Neutrophil (primary cell): Measurements from ENCODE around the gene KATNBL1.
"Not testable (repeated sequence)": the region's sequence is repeated elsewhere in the genome, so short reads cannot be mapped to it uniquely, and the experiment has no call there.

ENCODE experiments used
- H3K27ac ChIP-seq: fragments of 200-600 bp; sonication (generic); 2 replicates; pipeline ENCODE4 v1.5.1; 2016; ENCODE audit warnings: mild to moderate bottlenecking, moderate library complexity
- H3K27me3 ChIP-seq: fragments of 200-600 bp; sonication (generic); 2 replicates; pipeline ENCODE4 v1.6.0; 2016; ENCODE audit warnings: mild to moderate bottlenecking
- H3K36me3 ChIP-seq: fragments of 200-600 bp; sonication (generic); 2 replicates; pipeline ENCODE4 v1.5.1; 2017
- H3K4me1 ChIP-seq, 2 experiments: fragments of 200-600 bp in 1 of 2; sonication (generic) in 1 of 2; 1 replicate in 1 of 2; 2 replicates in 1 of 2; pipeline versions ENCODE4 v1.5.1 to v1.6.1; 2013 to 2016; ENCODE audit warnings: low read depth in 1 of 2, low read length in 1 of 2, mild to moderate bottlenecking in 1 of 2, moderate library complexity in 1 of 2; ENCODE audit not compliant: control insufficient read depth in 1 of 2, insufficient read depth in 1 of 2
- H3K4me3 ChIP-seq, 2 experiments: fragments of 200-600 bp in 1 of 2; sonication (generic) in 1 of 2; 1 replicate in 1 of 2; 2 replicates in 1 of 2; pipeline ENCODE4 v1.5.1; 2013 to 2016; ENCODE audit warnings: low read depth in 1 of 2, low read length in 1 of 2, mild to moderate bottlenecking in 1 of 2, moderate library complexity in 1 of 2
- H3K9me3 ChIP-seq: fragments of 200-600 bp; sonication (generic); 2 replicates; pipeline ENCODE4 v1.5.1; 2016
- CTCF ChIP-seq: fragments of 200-600 bp; sonication (generic); IDR thresholded peaks from 2 replicates; pipeline ENCODE4 v1.5.1; 2016; ENCODE audit warnings: antibody characterized with exemption

KATNBL1 gene

GRCh38 chr15:34214135-34214534 lies 4.2 kb upstream of the KATNBL1 start:
- Histone ChIP-seq H3K4me1 (peaks cover 1 to 4% of the 10 kb centered on the region in 2 experiments), H3K4me3 (no peak overlapping the region), H3K27ac (no peak overlapping the region), H3K27me3 (peaks cover 14% of the 10 kb centered on the region), H3K9me3 (no peaks in the 10 kb centered on the region), H3K36me3 (no peaks in the 10 kb centered on the region)
- no peak for TF ChIP-seq CTCF

- no peak for TF ChIP-seq CTCF
- Histone ChIP-seq H3K4me1 (peaks cover 6 to 8% of the 10 kb centered on the region in 2 experiments), H3K27ac (no peak overlapping the region), H3K36me3 (no peaks in the 10 kb centered on the region), H3K9me3 (no peaks in the 10 kb centered on the region), H3K4me3 (no peak overlapping the region), H3K27me3 (peaks cover 14% of the 10 kb centered on the region)
Measured at GRCh38 chr15:34213690-34214089, 3.8 kb upstream of the KATNBL1 start.

- H3K4me1 ChIP-seq, result peaks cover 12 to 13% of the 10 kb centered on the region in 2 experiments
- no peak overlapping the region for H3K27ac ChIP-seq
- no peaks in the 10 kb centered on the region for H3K27me3 ChIP-seq
- H3K36me3 ChIP-seq, result no peaks in the 10 kb centered on the region
- H3K9me3 ChIP-seq, result no peaks in the 10 kb centered on the region
- no peak overlapping the region for H3K4me3 ChIP-seq
- TF ChIP-seq CTCF, result no peak
Measured at GRCh38 chr15:34206011-34206410, 3.9 kb downstream of the KATNBL1 start.

- H3K4me3 ChIP-seq, result no peak overlapping the region
- TF ChIP-seq CTCF, result no peak
- no peaks in the 10 kb centered on the region for H3K36me3 ChIP-seq
Measured at GRCh38 chr15:34203936-34204335, 6.0 kb downstream of the KATNBL1 start.

GRCh38 chr15:34203305-34203704 lies 6.6 kb downstream of the KATNBL1 start:
- Histone ChIP-seq H3K36me3 (no peaks in the 10 kb centered on the region), H3K27ac (no peak overlapping the region), H3K4me1 (peaks cover 0 to 3% of the 10 kb centered on the region in 2 experiments), H3K4me3 (no peak overlapping the region), H3K27me3 (no peaks in the 10 kb centered on the region), H3K9me3 (no peaks in the 10 kb centered on the region)
- no peak for TF ChIP-seq CTCF

More at GRCh38 chr15:34203936-34204335, 6.0 kb downstream of the KATNBL1 start:
- no peaks in the 10 kb centered on the region for H3K27me3 ChIP-seq
- no peak overlapping the region for H3K27ac ChIP-seq
- H3K9me3 ChIP-seq, result no peaks in the 10 kb centered on the region
- peaks cover 6 to 10% of the 10 kb centered on the region in 2 experiments for H3K4me1 ChIP-seq

- H3K9me3 ChIP-seq, H3K36me3 ChIP-seq, H3K27ac ChIP-seq, H3K27me3 ChIP-seq, H3K4me3 ChIP-seq, H3K4me1 ChIP-seq: not testable (repeated sequence)
Measured at GRCh38 chr15:34193272-34193671, 16.6 kb downstream of the KATNBL1 start.
